Uterus (tissue), 2 donors: ENCODE measurements around the gene ERAS.

Experiments used
- CTCF ChIP-seq, 4 experiments: fragments of 200-600 bp in 2 of 4; fragments of 450-650 bp in 2 of 4; sonication (generic) in 2 of 4; IDR thresholded peaks; one replicate each; pipeline ENCODE4 v1.5.1; 2016 to 2019; ENCODE audit warnings: antibody characterized with exemption in 4 of 4, mild to moderate bottlenecking in 2 of 4, moderate library complexity in 1 of 4
- POLR2A ChIP-seq, 2 donors: fragments of 450-650 bp; IDR thresholded peaks; one replicate each; pipeline ENCODE4 v1.6.1; 2016; ENCODE audit warnings: antibody characterized with exemption in 2 of 2, mild to moderate bottlenecking in 1 of 2, moderate library complexity in 1 of 2

GRCh38 chrX:48806081-48806480 is 20.2 kb upstream of the ERAS start:
- no peak for TF ChIP-seq CTCF (IDR thresholded peaks at IDR 0.05)
- no peak for TF ChIP-seq POLR2A (IDR thresholded peaks at IDR 0.05)
